CD4-positive, alpha-beta T cell treated with Interleukin-21 for 1 hour (primary cell): Measurements from ENCODE around the gene DLGAP3.
"Not testable (repeated sequence)": the region's sequence is repeated elsewhere in the genome, so short reads cannot be mapped to it uniquely, and the experiment has no call there.

Experiments used
- DNase-seq: peaks from one replicate; pipeline ENCODE4 v3.0.0-alpha.2; 2020

DLGAP3 gene, protein sequence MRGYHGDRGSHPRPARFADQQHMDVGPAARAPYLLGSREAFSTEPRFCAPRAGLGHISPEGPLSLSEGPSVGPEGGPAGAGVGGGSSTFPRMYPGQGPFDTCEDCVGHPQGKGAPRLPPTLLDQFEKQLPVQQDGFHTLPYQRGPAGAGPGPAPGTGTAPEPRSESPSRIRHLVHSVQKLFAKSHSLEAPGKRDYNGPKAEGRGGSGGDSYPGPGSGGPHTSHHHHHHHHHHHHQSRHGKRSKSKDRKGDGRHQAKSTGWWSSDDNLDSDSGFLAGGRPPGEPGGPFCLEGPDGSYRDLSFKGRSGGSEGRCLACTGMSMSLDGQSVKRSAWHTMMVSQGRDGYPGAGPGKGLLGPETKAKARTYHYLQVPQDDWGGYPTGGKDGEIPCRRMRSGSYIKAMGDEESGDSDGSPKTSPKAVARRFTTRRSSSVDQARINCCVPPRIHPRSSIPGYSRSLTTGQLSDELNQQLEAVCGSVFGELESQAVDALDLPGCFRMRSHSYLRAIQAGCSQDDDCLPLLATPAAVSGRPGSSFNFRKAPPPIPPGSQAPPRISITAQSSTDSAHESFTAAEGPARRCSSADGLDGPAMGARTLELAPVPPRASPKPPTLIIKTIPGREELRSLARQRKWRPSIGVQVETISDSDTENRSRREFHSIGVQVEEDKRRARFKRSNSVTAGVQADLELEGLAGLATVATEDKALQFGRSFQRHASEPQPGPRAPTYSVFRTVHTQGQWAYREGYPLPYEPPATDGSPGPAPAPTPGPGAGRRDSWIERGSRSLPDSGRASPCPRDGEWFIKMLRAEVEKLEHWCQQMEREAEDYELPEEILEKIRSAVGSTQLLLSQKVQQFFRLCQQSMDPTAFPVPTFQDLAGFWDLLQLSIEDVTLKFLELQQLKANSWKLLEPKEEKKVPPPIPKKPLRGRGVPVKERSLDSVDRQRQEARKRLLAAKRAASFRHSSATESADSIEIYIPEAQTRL

DNA sequence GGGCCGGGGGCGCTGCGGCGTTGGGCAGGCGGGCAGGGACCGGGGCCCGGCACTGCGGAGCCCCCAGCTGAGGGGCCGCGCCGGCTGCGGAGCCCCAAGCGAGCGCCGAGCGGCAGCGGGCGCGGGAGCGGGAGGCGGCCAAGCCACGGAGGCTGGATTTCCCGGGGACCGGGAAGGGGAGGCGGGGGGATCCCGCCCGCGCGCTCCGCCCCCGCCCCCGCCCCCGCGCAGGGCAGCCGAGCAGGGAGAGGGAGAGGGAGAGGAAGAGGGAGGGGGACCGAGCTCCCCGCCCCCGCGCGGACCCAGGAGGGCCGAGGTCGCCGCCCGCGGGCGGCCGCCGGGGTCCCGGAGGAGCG is at the start of gene DLGAP3:
DLGAP3 (minus strand) TSS at position 154 of the 356 bp plus-strand sequence. CDS start 24,267 bp downstream, outside the sequence.
- DNase-seq, result peak; percentile 16

DNA sequence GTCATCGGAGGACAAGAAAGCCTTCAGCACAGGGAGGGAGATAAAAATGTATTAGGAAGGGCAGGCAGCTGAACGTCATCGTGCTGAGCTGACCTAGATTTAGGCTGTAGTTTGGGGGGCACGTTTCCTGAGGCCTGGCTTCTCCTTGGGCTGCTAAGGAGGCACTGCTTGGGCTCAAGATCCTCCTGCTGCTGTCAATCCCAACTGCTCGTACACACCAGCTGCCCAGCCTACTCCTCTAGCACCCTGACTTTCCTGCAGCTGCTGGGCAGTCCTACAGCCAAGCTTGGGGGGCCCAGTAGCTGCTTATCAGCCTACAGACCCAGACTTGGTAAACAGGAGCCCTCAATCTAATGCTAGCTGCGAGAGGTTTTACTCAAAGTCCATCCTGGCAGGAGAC is 49.5 kb upstream of the DLGAP3 start:
- no peak for DNase-seq

DNA sequence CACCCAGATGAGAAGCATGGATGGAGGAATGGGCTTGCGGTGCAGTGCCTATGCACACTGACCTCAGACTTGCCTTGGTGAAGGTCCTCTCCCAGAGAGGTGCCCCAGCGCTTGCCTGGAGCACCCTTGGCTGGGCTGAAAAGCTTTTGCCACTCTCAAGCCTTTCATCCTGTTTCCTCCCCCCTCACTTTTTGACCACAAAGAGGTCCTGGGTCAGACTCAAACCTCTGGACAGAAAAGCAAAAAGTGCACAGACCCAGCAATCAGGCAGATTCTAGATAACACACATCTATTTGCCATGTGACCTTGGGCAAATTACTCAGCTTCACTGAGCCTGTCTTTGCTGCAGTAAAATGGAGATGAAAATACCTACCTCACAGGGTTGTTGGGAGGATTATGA is 48.4 kb upstream of the DLGAP3 start:
- no peak for DNase-seq

DNA sequence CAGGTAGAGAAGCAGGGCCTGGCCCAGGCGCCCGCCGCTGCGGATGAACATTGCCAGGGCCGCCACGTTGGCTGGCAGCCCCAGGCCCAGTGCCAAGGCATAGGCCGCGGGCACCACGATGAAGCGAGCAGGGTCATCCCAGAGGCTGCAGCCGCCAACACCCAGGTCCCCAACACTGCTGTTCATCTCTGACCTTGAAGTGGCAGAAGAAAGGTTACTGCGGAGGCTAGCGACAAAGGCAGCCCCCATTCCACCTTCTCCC is 47.7 kb upstream of the DLGAP3 start:
- no peak for DNase-seq

DNA sequence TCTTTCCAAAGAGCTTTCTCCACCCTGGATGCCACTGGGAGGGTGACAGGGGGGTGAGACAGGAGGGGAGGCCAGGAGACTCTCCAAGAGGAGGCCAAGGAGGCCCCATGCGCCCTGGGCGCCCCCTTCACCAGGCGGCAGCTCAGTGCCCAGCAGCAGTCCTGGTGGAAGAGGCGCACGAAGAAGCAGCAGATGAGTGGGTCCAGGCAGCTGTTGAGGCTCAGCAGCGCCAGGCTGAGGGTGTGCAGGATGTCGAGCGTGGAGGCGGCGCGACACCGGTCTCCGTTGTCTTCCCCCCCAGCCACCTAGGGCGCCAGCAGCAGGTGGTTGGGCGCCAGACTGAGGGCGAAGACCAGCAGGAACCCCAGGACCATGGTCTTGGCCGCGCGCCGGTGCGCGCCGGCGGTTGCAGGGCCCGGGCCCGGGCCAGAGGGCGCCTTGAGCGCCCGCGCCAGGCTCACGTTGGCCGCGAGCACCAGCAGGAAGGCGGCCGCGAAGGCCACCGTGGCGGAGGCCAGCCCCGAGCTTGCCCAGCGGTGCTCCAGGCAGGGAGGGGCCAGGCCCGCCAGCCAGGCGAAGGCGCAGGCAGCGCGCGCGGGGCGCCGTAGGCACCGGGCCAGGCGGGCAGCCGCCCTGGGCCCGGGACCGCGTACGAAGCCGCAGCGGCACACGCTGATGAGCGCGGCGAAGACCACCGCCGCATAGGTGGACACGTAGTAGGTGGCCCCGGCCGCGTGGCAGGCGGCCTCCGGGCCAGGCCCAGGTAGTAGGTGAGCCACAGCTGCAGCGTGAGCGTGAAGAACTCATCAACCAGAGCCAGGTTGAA is 47.1 kb upstream of the DLGAP3 start:
- no peak for DNase-seq

DNA sequence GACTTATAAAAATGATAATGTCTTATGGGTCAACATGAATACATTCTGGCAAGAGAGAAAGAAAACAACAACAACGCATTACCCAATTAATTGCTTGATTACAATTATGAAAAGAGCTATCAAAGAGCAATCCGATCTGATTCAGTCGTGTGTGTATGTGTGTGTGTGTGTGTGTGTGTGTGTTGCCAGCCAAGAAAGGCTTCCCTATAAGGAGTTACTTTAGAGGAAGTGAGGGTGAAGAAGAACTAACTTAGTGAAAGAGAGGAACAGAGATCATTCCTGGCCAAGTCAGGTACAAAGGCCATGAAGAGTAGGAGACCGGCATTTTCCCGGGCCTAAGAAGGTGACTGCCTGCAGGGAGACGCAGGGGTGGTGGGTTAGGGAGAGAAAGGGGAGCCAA is 46.3 kb upstream of the DLGAP3 start:
- DNase-seq, result no peak

DNA sequence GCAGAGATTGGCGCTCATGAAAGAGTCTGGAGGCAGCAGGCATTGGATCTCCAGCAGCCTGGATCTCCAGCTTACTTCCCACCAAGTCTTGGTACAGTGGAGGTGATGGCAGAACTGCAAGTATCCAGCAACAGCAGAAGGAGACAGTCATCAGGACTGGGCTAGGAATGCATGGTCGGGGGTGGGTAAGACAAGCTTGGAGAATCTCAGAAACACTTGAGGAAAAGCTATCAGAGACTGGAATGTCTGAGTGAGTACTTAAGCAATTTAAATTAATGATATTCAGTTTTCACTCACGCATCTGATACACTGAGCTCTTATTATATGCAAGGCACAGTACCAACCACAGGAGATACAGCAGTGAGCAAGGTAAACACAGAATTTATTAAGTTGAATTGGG is 45.9 kb upstream of the DLGAP3 start:
- DNase-seq, result no peak

DNA sequence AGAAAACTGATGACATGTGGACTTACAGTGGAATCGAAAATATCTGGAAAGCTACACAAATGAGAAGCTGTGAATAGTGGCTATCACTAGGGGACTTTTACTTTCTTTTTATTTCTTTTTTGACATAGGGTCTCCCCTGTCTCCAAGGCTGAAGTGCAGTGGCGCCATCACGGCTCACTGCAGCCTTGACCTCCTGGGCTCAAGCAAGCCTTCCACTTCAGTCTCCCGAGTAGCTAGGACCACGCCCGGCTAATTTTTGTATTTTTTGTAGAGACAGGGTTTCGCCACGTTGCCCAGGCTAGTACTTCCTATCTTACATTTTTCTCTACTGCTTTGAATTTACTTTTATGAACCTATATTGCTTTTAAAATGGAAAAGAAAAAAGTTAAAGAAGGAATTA is 45.2 kb upstream of the DLGAP3 start:
- DNase-seq, result no peak

DNA sequence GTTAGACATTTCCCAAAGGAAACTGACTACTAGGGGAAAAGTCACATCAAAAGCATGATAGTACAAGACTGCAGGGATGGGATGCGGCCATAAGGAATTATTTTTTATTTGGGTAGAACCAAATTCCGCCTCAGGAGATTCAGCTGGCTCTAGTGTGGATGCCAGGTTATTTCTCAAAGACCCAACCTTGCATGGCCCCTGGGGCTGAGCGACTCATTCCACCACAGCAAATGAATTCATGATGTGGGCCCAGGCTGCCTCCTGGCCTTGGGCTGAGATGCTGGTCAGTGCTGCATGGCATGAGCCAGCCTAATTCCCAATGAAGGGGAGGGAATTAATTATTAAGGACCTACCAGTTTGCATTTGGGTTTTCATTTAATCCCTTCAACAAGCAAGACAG is 43.9 kb upstream of the DLGAP3 start:
- no peak for DNase-seq

DNA sequence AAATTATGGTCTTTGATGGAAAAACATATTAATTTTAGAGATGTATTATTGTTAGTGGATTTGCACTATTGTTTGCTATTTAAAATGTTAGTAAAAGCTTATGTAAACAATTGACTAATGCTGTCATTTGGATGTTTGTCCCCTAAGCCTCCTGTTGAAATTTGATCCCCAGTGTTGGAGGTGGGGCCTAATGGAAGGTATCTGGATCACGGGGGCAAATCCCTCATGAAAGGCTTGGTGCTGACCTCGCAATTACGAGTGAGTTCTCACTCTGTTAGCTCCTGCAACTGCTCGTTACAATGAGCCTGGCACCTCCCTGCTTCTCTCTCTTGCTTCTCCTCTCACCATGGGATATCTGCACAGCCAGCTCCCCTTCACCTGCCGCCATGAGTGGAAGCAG is 41.4 kb upstream of the DLGAP3 start:
- no peak for DNase-seq

DNA sequence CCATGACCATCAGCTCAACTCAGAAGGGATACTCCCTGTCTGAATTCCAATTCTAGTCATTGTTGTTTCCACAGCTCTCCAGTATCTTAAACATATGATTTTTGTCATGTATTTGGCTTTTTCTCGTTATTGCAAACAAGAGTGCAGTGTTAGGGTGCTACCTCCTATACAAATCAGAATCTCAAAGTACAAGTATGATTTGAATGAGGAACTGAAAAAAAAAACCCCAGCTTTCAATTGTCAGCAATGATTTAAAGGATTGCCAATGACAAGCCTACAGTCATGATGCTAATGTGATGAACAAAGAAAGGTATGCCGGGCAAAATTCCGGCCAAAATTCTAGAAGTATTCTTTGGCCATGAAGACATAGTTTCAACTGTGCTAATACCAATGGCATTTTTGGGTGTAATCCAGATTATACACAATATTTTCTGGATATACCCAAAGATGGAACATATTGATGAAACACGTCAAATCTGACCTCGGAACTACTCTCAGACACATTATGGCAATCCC is 40.8 kb upstream of the DLGAP3 start:
- no peak for DNase-seq

DNA sequence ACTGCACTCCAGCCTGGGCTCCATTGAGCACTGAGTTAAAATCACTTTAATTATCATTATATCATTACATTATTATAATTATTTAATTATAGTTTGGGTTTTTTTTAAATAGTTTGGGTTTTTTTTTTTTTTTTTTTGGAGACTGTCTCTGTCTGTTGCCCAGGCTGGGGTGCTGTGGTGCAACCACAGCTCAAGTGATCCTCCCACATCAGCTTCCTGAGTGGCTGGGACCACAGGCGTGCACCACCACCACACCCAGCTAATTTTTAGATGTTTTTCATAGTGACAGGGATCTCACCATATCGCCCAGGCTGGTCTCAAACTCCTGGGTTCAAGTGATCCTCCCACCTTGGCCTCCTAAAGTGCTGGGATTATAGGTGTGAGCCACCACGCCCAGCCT is 38.8 kb upstream of the DLGAP3 start:
- DNase-seq, result peak; percentile 28

DNA sequence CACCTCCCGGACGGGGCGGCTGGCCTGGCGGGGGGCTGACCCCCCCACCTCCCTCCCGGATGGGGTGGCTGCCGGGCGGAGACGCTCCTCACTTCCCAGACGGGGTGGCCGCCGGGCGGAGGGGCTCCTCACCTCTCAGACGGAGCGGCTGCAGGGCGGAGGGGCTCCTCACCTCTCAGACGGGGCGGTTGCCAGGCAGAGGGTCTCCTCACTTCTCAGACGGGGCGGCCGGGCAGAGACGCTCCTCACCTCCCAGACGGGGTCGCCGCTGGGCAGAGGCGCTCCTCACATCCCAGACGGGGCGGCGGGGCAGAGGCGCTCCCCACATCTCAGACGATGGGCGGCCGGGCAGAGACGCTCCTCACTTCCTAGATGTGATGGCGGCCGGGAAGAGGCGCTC is 38.2 kb upstream of the DLGAP3 start:
- not testable (repeated sequence) for DNase-seq

DNA sequence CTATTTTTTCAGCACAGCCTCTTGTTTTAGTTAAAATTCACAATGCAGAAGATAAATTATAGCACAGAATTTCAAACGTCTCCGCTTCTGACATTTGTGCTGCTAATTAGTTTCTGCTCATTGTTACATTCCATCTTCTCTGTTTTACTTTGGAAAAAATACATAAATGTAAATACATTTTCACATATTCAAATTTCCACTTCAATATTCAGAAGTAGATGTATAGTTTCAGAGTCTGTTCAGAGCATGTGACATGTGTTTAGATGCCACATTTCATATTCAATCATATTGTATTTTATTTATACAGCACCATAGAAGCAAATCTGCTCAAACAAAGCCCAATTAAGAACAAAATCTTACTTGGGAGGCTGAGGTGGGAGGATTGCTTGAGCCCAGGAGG is 36.1 kb upstream of the DLGAP3 start:
- no peak for DNase-seq

DNA sequence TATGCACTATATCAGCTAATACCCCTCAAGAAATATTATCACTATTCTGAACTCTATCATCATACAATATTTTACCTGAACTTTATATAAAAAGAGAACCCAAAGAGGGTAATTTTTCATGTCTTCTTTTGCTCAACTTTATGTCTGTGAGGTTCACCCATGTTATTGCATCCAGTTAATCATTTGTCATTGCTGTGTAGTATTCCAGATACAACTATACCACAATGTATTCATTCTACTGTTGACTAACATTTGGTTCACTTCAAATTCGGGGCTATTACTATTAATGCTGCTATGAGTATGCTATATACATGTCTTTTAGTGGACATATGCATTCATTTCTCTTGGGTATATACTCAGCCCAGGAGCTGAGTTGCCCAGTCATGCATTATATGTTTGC is 21.0 kb upstream of the DLGAP3 start:
- DNase-seq, result no peak

DNA sequence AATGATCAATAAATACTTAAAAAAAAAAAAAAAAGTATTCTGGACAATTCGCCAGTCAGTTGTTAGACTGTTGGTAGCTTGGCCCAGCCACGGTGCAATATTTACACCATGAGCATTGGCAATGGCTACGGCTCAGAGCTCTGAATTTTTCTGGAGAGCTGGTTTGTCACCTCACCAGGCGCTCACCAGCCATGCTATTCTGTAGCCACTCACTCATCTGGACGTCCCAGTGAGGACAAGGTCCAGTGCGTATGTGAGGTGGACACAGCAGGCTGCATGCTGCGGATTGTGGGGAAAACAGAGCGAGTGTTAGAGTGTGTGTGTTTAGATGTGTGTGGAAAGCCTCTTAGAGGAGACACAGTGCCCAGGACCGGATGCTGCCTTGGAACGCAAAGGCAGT is 19.3 kb upstream of the DLGAP3 start:
- not testable (repeated sequence) for DNase-seq

DNA sequence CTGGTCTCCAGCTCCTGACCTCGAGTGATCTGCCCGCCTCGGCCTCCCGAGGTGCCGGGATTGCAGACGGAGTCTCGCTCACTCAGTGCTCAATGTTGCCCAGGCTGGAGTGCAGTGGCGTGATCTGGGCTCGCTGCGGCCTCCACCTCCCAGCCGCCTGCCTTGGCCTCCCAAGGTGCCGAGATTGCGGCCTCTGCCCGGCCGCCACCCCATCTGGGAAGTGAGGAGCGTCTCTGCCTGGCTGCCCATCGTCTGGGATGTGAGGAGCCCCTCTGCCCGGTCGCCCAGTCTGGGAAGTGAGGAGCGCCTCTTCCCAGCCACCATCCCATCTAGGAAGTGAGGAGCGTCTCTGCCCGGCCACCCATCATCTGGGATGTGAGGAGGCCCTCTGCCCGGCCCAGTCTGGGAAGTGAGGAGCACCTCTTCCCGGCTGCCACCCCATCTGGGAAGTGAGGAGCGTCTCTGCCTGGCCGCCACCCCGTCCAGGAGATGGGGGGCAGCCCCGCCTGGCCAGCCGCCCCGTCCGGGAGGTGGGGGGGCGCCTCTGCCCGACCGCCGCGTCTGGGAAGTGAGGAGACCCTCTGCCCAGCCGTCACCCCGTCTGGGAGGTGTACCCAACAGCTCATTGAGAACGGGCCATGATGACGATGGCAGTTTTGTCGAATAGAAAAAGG is 18.3 kb upstream of the DLGAP3 start:
- not testable (repeated sequence) for DNase-seq

DNA sequence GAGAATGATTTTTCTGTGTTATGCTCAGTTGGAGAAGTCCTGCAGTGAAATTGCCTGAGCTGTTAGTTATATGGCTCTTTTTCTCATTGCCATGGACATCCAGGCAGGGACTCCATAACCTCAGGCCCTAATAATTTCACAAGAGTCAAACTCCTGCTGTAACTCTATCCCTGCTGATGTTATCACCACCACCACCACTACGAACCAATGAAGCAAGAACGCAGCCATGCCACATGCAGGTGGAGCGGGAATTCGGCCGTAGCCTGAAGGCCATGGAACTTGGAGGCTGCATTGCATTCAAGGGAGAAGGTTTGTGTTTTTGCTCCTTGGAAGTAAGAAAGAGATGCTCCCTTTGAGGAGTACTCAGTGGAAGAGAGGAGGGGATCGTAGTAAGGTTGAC is 16.8 kb upstream of the DLGAP3 start:
- DNase-seq, result no peak

DNA sequence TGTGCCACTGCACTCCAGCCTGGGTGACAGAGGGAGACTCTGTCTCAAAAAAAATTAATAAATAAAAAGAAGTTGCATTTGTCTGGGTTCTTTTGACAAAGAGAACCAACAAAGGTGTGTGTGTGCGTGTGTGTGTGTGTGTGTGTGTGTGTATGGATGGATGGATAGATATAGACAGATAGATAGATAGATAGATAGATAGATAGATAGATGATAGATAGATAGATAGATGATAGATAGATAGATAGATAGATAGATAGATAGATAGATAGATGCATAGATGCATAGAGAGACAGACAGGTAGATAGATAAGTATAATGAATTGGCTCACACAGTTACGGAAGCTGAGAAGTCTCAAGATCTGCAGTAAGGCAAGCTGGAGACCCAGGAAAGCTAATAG is 12.3 kb upstream of the DLGAP3 start:
- not testable (repeated sequence) for DNase-seq

DNA sequence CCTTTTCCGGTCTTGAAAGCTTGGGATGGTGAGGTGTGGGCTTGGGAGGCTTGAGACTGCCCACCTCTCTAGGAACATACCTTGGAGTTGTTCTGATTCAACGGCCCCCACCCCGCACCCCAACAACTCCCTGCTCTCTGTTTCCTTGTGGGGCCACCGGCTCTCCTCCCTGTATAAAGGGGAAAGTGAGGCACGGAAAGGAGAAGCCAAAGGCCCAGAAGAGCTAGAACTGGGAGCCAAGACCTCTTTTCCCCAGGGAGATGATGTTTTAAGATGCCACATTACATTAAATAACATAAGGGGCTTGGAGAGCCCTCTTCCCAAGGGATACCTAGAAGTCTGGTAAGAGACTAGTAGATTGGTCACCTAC is 1.2 kb upstream of the DLGAP3 start:
- no peak for DNase-seq

DNA sequence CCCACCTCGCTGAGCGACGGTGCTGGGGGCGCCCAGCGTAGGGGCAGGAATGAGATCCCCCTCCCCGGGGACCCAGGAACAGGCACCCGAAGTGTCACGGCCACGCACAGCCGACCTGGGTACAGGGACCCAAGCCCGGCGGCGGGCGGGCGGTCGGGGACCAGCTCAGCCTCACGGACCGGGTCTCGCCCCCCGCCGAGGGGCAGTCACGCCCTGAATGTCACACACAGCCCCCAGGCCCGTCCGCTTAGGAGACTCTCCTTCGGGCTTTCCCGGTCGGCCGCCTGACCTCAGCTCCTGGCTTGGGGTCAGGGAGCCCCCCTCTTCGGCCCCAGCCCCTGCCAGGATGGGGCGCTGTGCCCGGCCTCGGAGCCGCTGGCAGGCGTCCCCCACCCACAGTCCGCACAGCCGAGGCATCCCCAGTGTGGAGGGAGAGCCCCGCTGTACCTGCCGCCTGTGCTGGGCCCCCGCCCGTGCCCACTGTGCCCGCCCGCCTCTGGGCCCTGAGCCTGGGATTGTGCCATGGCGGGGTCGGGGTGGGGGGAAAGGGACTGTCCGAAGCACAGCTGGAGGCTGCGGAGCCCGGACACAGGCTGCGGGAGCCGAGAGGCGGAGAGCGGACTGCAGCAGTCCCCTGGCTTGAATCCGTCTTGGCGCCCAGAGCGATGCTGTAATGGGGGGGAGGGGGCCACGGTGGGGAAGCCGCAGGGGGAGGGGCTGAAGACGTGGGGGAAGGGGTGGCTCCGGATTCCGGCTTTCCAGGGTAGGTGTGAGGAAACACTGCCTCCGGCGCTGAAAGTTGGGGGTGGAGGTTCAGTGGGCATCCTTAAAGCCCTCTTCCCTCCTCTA is 627 bp upstream of the DLGAP3 start:
- no peak for DNase-seq
